Measurements from ENCODE around the gene ATP6V0C.
A peak's percentile ranks its signal among the peaks of the same experiment; 100 is the strongest.
"Not testable (repeated sequence)": the region's sequence is repeated elsewhere in the genome, so short reads cannot be mapped to it uniquely, and the experiment has no call there.

Gene ATP6V0C

DNA sequence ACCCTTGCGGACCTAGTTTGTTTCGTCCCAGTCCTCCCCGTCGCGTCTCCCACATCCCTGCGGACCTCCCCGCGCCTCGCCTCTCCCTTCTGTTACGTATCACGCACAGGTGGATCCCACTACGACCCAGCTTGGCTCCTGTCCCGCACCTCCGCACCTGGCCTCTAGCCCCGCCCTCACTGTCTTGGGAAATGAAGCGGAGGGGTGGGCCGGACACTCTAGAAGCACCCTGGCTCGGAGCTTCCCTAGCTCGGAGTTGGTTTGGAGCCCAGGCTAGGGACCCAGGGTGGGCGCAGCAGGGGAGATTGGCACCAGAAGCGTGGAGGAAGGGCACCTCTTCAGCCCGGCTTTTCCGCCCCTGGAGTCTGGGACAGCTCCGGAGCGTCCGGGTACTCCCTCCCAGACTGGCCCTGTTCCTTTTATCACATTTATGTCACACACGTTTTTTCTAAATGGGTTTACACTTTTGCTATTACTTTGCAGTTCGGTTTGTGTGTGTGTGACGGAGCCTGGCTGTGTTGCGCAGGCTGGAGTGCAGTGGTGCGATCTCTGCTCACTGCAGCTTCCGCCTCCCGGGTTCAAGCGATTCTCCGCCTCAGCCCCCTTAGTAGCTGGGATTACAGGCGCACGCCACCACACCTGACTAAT lies 18.9 kb downstream of the ATP6V0C start:
- peak overlapping the region; percentile 61 for H3K4me3 ChIP-seq (ENCODE audit: low read length)
- TF ChIP-seq, protein P1, sequence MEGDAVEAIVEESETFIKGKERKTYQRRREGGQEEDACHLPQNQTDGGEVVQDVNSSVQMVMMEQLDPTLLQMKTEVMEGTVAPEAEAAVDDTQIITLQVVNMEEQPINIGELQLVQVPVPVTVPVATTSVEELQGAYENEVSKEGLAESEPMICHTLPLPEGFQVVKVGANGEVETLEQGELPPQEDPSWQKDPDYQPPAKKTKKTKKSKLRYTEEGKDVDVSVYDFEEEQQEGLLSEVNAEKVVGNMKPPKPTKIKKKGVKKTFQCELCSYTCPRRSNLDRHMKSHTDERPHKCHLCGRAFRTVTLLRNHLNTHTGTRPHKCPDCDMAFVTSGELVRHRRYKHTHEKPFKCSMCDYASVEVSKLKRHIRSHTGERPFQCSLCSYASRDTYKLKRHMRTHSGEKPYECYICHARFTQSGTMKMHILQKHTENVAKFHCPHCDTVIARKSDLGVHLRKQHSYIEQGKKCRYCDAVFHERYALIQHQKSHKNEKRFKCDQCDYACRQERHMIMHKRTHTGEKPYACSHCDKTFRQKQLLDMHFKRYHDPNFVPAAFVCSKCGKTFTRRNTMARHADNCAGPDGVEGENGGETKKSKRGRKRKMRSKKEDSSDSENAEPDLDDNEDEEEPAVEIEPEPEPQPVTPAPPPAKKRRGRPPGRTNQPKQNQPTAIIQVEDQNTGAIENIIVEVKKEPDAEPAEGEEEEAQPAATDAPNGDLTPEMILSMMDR (conservative IDR thresholded peaks at IDR 0.05; ENCODE audit: low read depth, low read length), result no peak

DNA sequence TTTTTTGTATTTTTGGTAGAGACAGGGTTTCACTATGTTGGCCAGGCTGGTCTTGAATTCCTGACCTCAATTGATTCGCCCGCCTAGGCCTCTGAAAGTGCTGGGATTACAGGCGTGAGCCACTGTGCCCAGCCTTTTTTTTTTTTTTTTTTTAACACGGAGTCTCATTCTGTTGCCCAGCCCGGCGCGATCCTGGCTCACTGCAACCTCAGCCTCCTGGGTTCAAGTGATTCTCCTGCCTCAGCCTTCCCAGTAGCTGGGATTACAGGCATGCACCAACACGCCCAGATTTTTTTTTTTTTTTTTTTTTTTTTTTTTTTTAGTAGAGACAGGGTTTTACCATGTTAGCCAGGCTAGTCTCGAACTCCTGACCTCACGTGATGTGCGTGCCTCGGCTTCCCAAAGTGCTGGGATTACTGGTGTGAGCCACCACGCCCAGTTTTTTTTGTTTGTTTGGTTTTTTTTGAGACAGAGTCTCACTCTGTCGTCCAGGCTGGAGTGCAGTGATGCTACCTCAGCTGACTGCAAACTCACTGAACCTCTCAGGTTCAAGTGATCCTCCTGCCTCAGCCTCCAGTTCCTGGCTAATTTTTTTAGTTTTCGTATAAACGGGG lies 19.5 kb downstream of the ATP6V0C start:
- H3K4me3 ChIP-seq (ENCODE audit: low read length), result peak overlapping the region; percentile 61
- not testable (repeated sequence) for DNase-seq (ENCODE audit: low read depth)

More for the DNA sequence above, 18.9 kb downstream of the ATP6V0C start:
- DNase-seq (ENCODE audit: low read depth), result no peak

DNA sequence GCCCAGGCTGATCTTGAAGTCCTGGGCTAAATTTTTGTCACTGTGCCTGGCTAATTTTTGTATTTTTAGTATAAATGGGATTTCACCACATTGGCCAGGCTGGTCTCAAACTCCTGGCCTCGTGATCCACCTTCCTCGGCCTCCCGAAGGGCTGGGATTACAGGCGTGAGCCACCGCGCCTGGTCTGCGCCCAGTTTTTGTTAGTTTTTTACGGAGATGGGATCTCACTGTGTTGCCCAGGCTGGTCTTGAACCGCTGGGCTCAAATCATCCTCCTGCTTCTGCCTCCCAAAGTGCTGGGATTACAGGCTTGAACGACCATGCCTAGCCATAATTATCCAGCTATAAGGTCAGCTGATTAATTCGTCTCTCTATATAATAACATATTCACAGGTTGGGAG lies 20.2 kb downstream of the ATP6V0C start:
- no peak overlapping the region for H3K4me3 ChIP-seq (ENCODE audit: low read length)
- TF ChIP-seq, protein P1 (conservative IDR thresholded peaks at IDR 0.05; ENCODE audit: low read depth, low read length), result no peak
- no peak for DNase-seq (ENCODE audit: low read depth)

DNA sequence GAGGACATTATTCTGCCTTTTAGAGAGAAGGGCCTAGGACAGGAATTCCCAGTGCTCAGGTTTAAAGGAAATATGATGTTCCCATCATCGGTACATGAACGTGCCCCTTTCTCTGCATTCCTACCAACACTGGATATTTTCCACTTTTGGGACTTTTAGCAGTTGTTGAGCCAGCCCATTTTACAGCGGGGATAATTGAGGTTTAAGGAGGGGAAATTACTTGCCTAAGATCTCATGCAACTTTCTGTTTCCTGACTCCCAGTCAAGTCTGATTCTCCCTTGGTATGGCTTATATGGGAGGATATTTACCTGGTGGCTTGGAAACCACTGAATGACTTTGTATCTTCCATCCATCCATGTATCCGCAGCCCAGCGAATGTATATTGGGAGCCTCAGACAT lies 20.6 kb downstream of the ATP6V0C start:
- H3K4me3 ChIP-seq (ENCODE audit: low read length); DNase-seq (ENCODE audit: low read depth): not testable (repeated sequence)

DNA sequence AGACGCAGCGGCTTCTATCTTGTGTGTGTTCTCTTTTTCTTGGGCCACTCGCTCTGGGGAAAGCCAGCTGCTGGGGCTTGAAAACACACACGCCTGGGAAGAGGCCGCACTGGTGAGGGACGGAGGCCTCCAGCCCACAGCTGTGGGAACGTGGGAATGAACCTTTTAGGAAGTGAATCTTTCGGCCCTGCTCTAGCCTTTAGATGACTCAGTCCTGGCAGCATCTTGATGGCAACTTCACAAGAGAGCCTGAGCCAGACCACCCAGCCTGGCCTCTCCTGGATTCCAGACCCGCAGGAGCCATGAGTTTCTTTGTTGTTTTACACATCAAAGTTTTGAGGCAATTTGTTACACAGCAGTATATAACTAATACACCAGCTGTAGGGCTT lies 21.9 kb downstream of the ATP6V0C start:
- DNase-seq (ENCODE audit: low read depth), result no peak
- TF ChIP-seq, protein P1 (conservative IDR thresholded peaks at IDR 0.05; ENCODE audit: low read depth, low read length), result no peak
- no peak overlapping the region for H3K4me3 ChIP-seq (ENCODE audit: low read length)

DNA sequence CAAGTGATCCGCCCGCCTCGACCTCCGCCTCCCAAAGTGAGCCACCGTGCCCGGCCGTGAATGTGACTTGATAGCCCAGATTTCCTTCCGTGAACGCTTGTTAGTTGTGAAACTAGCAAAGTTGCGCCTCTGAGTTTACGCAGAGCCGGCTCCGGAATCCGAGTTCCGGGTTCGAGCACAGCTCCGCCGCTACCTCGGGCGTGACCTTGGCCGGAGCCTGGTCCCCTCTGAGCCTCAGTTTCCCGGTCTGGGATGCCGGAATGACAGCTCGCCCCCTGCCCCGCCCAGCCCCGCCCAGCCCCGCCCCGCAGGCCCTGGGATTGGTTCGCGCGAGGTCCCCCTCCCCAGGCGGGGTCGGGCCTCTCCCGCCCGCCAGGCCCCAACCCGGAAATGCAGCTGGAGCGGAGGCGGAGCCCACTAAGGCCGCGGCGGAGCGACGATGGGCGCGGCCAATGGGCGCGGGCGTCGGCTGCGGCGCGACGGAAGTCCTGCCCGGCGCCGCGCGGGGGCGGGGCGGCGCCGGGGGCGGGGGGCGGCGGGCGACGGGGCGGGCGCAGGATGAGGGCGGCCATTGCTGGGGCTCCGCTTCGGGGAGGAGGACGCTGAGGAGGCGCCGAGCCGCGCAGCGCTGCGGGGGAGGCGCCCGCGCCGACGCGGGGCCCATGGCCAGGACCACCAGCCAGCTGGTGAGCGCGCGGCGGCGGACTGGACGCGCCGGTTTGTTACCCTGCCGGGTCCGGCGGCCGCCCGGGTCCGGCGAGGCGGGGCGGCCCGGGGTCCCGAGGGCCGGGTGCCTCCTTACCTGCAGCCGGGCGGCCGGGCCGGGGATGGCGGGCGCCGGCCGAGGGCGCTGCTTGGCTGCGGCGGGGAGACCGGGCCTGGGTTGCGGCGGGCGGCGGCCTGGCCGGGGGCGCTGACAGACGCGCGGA lies 24.0 kb downstream of the ATP6V0C start, which contains the start of gene PDPK1:
Gene PDPK1, plus strand, starts transcription at position 571 of the 929 bp plus-strand sequence. Its CDS starts 92 bp downstream, at position 663.
- TF ChIP-seq, protein P1 (conservative IDR thresholded peaks at IDR 0.05; ENCODE audit: low read depth, low read length), result no peak
- H3K4me3 ChIP-seq (ENCODE audit: low read length), result peak within 1 kb of the TSS; percentile 71
- peak; percentile 73 for DNase-seq (ENCODE audit: low read depth)

DNA sequence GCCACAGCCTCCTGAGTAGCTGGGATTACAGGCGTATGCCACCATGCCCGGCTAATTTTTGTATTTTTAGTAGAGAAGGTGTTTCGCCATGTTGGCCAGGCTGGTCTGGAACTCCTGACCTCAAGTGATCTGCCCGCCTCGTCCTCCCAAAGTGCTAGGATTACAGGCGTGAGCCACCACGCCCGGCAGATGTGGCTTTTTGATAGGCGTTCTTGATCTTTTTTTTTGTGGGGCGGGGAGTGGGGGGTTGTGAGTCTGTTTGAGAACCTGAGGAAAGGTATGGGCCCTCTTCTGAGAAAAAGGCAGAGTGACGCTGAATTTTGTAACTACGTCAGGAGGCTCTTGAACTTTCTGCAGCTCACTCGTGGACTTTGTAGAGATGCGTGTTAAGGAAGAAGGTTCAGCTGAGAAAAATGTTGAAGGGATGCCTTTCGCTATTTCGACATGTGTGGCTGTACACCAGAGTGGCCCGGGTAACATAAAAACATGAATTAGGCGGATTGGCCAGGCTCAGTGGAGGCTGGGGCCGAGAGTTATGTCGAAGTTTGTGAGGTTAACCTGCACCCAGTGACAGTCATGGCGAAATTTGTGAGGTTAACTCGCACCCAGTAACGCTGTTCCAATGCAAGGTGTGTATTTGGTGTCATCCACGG lies 25.6 kb downstream of the ATP6V0C start:
- not testable (repeated sequence) for H3K4me3 ChIP-seq (ENCODE audit: low read length); DNase-seq (ENCODE audit: low read depth)

DNA sequence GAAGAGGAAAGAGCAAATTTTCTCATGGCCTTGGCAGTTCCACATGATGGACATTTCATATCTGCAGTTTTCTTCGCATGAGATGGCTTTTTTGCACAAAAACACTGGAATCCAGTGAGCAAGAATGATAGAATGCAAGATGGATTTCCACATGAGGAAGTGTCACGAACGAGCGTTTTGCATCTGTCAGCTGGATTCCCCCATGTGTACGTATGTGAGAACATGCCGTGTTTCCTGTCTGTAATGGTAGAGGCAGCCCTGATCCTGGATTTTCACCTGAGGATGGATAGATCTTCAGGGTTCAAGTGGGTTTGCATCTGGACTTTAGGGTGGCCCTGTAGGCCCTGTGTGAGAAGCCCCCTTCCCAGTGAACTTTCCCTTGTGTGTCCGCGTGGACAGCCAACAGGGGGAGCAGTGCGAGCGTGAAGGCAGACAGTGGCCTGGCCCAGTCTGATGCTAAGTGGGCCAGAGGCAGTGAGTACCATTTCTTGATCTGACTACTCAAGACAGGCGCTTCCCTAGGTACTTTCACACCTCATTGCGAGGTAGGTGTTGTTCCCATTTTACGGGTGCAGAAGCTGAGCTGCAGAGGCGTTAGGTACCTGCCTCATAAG lies 26.2 kb downstream of the ATP6V0C start:
- TF ChIP-seq, protein P1 (conservative IDR thresholded peaks at IDR 0.05; ENCODE audit: low read depth, low read length), result peak; percentile 40
- not testable (repeated sequence) for H3K4me3 ChIP-seq (ENCODE audit: low read length); DNase-seq (ENCODE audit: low read depth)

DNA sequence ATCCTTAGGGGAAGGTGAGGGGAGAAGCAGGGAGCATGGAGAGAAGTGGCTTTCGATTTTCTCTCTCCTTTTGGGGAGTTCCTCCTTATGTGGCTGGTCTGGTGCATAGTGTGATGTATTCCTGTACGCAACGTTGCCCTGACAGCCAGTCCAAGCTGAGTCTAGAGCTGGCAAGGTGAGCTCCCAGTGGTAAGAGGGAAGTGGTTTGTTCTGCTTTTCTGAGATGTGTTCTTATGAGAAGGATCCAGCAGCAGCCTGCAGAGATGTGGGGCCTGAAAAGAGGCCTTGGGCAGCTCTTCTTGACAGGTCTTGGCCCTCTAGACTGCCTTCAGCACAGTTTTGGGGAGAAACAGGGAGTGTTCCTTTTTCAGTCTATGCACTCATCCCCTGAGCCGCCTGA lies 27.2 kb downstream of the ATP6V0C start:
- H3K4me3 ChIP-seq (ENCODE audit: low read length), result not testable (repeated sequence)

DNA sequence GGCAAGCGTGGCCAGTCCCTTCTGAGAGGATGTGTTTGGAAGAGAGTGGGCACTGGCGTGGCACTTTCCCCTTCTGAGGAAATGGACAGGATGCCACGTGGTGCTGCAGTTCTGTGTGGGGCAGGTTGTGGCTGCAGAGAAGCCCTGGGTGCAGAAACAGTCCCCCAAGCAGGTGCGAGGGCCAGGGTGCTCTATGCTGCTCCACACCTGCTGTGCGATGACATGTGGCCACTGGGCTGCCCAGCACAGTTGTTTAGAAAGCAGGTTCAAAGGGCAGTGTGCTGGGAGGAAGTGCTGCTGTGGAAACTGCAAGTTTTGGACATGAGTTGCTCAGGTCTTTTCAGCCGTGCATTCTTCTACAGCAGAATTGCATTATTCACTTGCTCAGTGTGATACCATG lies 27.7 kb downstream of the ATP6V0C start:
- DNase-seq (ENCODE audit: low read depth); H3K4me3 ChIP-seq (ENCODE audit: low read length): not testable (repeated sequence)

More for the DNA sequence above, 27.2 kb downstream of the ATP6V0C start:
- DNase-seq (ENCODE audit: low read depth), result not testable (repeated sequence)

DNA sequence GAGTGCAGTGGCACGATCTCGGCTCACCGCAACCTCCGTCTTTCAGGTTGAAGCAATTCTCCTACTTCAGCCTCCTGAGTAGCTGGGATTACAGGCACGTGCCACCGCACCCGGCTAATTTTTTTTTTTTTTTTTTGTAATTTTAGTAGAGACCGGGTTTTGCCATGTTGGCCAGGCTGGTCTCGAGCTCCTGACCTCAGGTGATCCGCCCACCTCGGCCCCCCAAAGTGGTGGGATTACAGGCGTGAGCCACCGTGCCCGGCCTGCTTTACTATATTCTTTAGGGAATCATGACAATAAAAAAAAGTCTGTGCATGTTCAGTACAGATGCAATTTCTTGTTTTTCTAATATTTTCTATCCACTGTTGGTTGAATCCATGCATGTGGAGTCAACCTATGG lies 30.0 kb downstream of the ATP6V0C start:
- not testable (repeated sequence) for DNase-seq (ENCODE audit: low read depth); H3K4me3 ChIP-seq (ENCODE audit: low read length)
